ENCODE results near the gene SNX25.
"Not testable (repeated sequence)": the region's sequence is repeated elsewhere in the genome, so short reads cannot be mapped to it uniquely, and the experiment has no call there.

DNA sequence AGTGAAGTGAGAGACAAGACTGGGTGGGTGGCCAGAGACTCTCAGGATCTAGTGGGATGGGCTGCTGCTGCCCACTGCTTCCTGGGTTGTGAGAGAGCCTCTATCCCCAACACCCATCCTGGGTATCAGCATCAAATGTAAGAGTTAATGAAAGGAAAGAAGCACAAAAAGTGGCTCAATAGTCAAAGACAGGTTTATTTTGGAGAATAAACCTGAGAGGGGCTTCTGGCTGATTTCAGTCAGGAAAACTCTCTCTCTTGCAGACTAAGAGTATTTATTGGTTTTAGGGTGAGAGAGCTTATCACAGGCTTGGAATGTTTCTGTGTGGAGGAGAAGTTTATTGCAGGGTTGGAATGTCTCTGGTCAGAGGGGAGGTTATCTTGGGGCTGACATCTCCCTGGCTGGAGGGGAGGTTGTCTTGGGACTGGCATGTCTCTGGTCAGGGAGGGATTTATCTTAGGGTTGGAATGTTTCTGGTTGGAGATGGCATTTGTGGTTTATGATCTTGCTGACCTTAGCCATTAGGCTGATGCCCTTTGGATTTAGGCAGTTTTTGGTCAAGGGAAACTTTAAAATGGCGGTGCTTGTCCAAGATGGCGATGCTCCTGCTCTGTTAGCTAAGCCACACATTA lies 120.6 kb downstream of the SNX25 start:
- TF ChIP-seq, protein P1, sequence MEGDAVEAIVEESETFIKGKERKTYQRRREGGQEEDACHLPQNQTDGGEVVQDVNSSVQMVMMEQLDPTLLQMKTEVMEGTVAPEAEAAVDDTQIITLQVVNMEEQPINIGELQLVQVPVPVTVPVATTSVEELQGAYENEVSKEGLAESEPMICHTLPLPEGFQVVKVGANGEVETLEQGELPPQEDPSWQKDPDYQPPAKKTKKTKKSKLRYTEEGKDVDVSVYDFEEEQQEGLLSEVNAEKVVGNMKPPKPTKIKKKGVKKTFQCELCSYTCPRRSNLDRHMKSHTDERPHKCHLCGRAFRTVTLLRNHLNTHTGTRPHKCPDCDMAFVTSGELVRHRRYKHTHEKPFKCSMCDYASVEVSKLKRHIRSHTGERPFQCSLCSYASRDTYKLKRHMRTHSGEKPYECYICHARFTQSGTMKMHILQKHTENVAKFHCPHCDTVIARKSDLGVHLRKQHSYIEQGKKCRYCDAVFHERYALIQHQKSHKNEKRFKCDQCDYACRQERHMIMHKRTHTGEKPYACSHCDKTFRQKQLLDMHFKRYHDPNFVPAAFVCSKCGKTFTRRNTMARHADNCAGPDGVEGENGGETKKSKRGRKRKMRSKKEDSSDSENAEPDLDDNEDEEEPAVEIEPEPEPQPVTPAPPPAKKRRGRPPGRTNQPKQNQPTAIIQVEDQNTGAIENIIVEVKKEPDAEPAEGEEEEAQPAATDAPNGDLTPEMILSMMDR (optimal IDR thresholded peaks at IDR 0.05 in 1 of 3, IDR thresholded peaks at IDR 0.05 in 1 of 3, conservative IDR thresholded peaks at IDR 0.05 in 1 of 3; ENCODE audit: extremely low read depth in 1 of 3, insufficient read depth in 2 of 3, low read length in 3 of 3), result not testable (repeated sequence)
- TF ChIP-seq EZH2 (IDR thresholded peaks at IDR 0.05; ENCODE audit: low read length), result not testable (repeated sequence)
